Keratinocyte (primary cell): ENCODE measurements around the gene CLINT1. TPM values are rescaled to one million over a fixed set of nuclear protein-coding genes. Genes with fewer than 3 reads are reported as not detected.

Experiments used
- DNase-seq: peaks from one replicate; pipeline ENCODE4 v3.0.0-alpha.2; 2011; ENCODE audit warnings: low read depth, missing footprints, low spot score
- FAIRE-seq: peaks from 2 replicates; lab custom pipeline; 2011; peaks lifted over from hg19 to GRCh38; lab: Jason Lieb, UNC
- H2AFZ ChIP-seq: 2 replicates; pipeline ENCODE4 v1.6.0; 2012; ENCODE audit warnings: low read length, control low read depth, inconsistent platforms; ENCODE audit not compliant: control insufficient read depth
- H3K27ac ChIP-seq: 2 replicates; pipeline ENCODE4 v1.5.1; 2011; ENCODE audit warnings: low read length; ENCODE audit not compliant: control insufficient read depth, insufficient read depth
- H3K27me3 ChIP-seq: 3 replicates; pipeline ENCODE4 v1.6.0; 2011; ENCODE audit warnings: low read length; ENCODE audit not compliant: control insufficient read depth, insufficient read depth; ENCODE audit errors: extremely low read depth
- H3K36me3 ChIP-seq, 2 experiments: 2 replicates in 1 of 2; 3 replicates in 1 of 2; pipeline ENCODE4 v1.5.1; 2011; ENCODE audit warnings: low read length in 2 of 2, mild to moderate bottlenecking in 1 of 2; ENCODE audit not compliant: control insufficient read depth in 2 of 2, insufficient read depth in 2 of 2; ENCODE audit errors: extremely low read depth in 1 of 2
- H3K4me1 ChIP-seq: 3 replicates; pipeline ENCODE4 v1.5.1; 2011; ENCODE audit warnings: low read length; ENCODE audit not compliant: control insufficient read depth, insufficient read depth; ENCODE audit errors: extremely low read depth
- H3K4me2 ChIP-seq: 3 replicates; pipeline ENCODE4 v1.6.0; 2011; ENCODE audit warnings: low read depth, low read length; ENCODE audit not compliant: control insufficient read depth, insufficient read depth; ENCODE audit errors: extremely low read depth
- H3K4me3 ChIP-seq, 3 experiments: fragments of 200-600 bp in 1 of 3; sonication (generic) in 1 of 3; 2 replicates in 2 of 3; 3 replicates in 1 of 3; pipeline ENCODE4 v1.5.1; 2011 to 2016; ENCODE audit warnings: low read length in 3 of 3, mild to moderate bottlenecking in 3 of 3, control low read depth in 2 of 3, inconsistent platforms in 1 of 3, low read depth in 1 of 3, mixed read lengths in 1 of 3, mixed run types in 1 of 3, moderate library complexity in 1 of 3; ENCODE audit not compliant: control insufficient read depth in 2 of 3, insufficient read depth in 2 of 3; ENCODE audit errors: extremely low read depth in 1 of 3
- H3K79me2 ChIP-seq: 2 replicates; pipeline ENCODE4 v1.6.0; 2012; ENCODE audit warnings: low read length; ENCODE audit not compliant: control insufficient read depth, insufficient read depth
- H3K9ac ChIP-seq: 3 replicates; pipeline ENCODE4 v1.6.0; 2011; ENCODE audit warnings: low read length; ENCODE audit not compliant: control insufficient read depth, insufficient read depth; ENCODE audit errors: extremely low read depth
- H3K9me1 ChIP-seq: 3 replicates; pipeline ENCODE4 v1.6.0; 2011; ENCODE audit warnings: low read length; ENCODE audit not compliant: control insufficient read depth, insufficient read depth; ENCODE audit errors: extremely low read depth
- H3K9me3 ChIP-seq: 2 replicates; pipeline ENCODE4 v1.5.1; 2012; ENCODE audit warnings: low read depth, low read length; ENCODE audit not compliant: control insufficient read depth
- H4K20me1 ChIP-seq: 3 replicates; pipeline ENCODE4 v1.6.0; 2011; ENCODE audit warnings: low read length; ENCODE audit not compliant: control insufficient read depth, insufficient read depth; ENCODE audit errors: extremely low read depth
- EZH2 ChIP-seq: IDR thresholded peaks from one replicate; pipeline ENCODE4 v1.6.1; 2012; ENCODE audit warnings: inconsistent platforms, mild to moderate bottlenecking, low read length, moderate library complexity
- dilution Hi-C: fragments of 300-500 bp; cut with MboI; formaldehyde crosslinking; loops from one replicate; pipeline ENCODE4 v1.7.0; 2020; ENCODE audit warnings: low sequenced_read_pairs; ENCODE audit not compliant: extremely low pct_ligation_motif_present
- polyA plus RNA-seq, 5 experiments: library from polyadenylated mRNA; depleted of rRNA in 3 of 5; stranded (reverse) in 3 of 5; stranded (forward) in 1 of 5; unstranded in 1 of 5; fragments of >200 nt; gene quantifications; 1 replicate in 1 of 5; 2 replicates in 3 of 5; 3 replicates in 1 of 5; pipeline versions ENCODE4 v1.2.1 to v1.2.3, GENCODE V29; 2011 to 2012; ENCODE audit warnings: missing spikeins in 2 of 5, low read depth in 1 of 5, low replicate concordance in 1 of 5
- TF ChIP-seq, protein P1 (sequence below), 3 experiments: IDR thresholded peaks in 1 of 3; conservative IDR thresholded peaks in 1 of 3; optimal IDR thresholded peaks in 1 of 3; 2 replicates in 2 of 3; 3 replicates in 1 of 3; pipeline versions ENCODE3 to v1.5.1; 2011; ENCODE audit warnings: low read length in 3 of 3, mild to moderate bottlenecking in 3 of 3, moderate library complexity in 2 of 3, control low read depth in 1 of 3, inconsistent platforms in 1 of 3; ENCODE audit not compliant: insufficient read depth in 2 of 3; ENCODE audit errors: extremely low read depth in 1 of 3

CLINT1 gene
- polyA plus RNA-seq, 1 donor (not counting 4 experiments of a cell fraction or from before 2014, with no cell fraction given) = 112 TPM

DNA sequence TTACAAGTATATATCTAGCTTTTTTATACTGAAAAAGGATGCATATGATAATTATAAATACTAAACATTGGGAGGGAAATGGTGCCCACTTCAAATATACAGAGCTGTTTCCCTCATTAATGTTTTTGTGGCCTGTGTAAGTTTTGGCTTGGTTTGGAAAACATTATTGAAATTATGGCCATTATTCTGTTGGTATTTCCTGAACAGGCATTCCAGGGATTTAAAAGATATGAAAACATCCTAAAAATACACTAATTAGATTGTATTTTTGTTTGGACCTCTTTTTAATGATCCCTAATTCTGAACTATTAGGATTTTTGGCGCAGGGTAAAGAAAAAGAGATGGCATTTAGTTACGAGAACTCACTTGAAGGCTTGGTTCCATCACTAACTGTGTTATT is 50.9 kb downstream of the CLINT1 start:
- Histone ChIP-seq H3K4me3 (no peak overlapping the region), H2AFZ (no peak overlapping the region), H3K27me3 (no peaks in the 10 kb centered on the region), H3K79me2 (no peaks in the 10 kb centered on the region), H3K27ac (no peak overlapping the region), H3K36me3 (peaks cover 12 to 14% of the 10 kb centered on the region in 2 experiments), H3K9me3 (no peaks in the 10 kb centered on the region), H3K9me1 (no peaks in the 10 kb centered on the region), H3K4me1 (no peaks in the 10 kb centered on the region), H3K9ac (no peak overlapping the region), H3K4me2 (no peak overlapping the region), H4K20me1 (no peaks in the 10 kb centered on the region)
- TF ChIP-seq, protein P1, sequence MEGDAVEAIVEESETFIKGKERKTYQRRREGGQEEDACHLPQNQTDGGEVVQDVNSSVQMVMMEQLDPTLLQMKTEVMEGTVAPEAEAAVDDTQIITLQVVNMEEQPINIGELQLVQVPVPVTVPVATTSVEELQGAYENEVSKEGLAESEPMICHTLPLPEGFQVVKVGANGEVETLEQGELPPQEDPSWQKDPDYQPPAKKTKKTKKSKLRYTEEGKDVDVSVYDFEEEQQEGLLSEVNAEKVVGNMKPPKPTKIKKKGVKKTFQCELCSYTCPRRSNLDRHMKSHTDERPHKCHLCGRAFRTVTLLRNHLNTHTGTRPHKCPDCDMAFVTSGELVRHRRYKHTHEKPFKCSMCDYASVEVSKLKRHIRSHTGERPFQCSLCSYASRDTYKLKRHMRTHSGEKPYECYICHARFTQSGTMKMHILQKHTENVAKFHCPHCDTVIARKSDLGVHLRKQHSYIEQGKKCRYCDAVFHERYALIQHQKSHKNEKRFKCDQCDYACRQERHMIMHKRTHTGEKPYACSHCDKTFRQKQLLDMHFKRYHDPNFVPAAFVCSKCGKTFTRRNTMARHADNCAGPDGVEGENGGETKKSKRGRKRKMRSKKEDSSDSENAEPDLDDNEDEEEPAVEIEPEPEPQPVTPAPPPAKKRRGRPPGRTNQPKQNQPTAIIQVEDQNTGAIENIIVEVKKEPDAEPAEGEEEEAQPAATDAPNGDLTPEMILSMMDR (optimal IDR thresholded peaks at IDR 0.05 in 1 of 3, IDR thresholded peaks at IDR 0.05 in 1 of 3, conservative IDR thresholded peaks at IDR 0.05 in 1 of 3; ENCODE audit: extremely low read depth in 1 of 3, insufficient read depth in 2 of 3, low read length in 3 of 3) = no peak
- TF ChIP-seq EZH2 = no peak
- no peak for FAIRE-seq
- dilution Hi-C loops = no loop called here
- no peak for DNase-seq

DNA sequence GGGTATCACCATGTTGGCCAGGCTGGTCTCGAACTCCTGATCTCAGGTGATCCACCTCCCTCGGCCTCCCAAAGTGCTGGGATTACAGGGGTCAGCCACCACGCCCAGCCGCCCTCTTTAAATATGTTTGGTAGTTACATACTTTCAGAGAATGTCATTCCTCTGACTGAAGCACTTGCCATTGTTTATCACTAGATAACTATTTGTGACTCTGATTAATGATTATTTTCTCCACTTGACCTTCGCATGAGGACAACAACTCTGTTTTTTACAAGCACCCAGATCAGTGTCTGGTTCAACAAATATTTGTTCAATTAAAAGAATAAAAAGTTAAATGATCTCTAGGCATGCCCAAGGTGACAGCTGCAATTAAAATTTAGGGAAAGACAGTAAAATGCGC is 56.2 kb downstream of the CLINT1 start:
- Histone ChIP-seq H4K20me1 (no peaks in the 10 kb centered on the region), H2AFZ (no peak overlapping the region), H3K4me3 (no peak overlapping the region), H3K27ac (no peak overlapping the region), H3K4me1 (no peaks in the 10 kb centered on the region), H3K4me2 (no peak overlapping the region), H3K9me1 (no peaks in the 10 kb centered on the region), H3K27me3 (no peaks in the 10 kb centered on the region), H3K9ac (no peak overlapping the region), H3K36me3 (peaks cover 8% of the 10 kb centered on the region in 2 experiments), H3K79me2 (no peaks in the 10 kb centered on the region), H3K9me3 (no peaks in the 10 kb centered on the region)
- FAIRE-seq (no peak), DNase-seq (no peak)
- TF ChIP-seq, protein P1 (optimal IDR thresholded peaks at IDR 0.05 in 1 of 3, IDR thresholded peaks at IDR 0.05 in 1 of 3, conservative IDR thresholded peaks at IDR 0.05 in 1 of 3; ENCODE audit: extremely low read depth in 1 of 3, insufficient read depth in 2 of 3, low read length in 3 of 3) = no peak
- no peak for TF ChIP-seq EZH2
- dilution Hi-C loops = no loop called here
